ENCODE measurements around the gene S100A12.
"Not testable (repeated sequence)": the region's sequence is repeated elsewhere in the genome, so short reads cannot be mapped to it uniquely, and the experiment has no call there.

The S100A12 gene

GRCh38 chr1:153355445-153356071, 19.9 kb downstream of the S100A12 start:
- Histone ChIP-seq H3K4me3 (ENCODE audit: low read length) (no peak overlapping the region), H3K36me3 (ENCODE audit: insufficient read depth, low read depth, low read length) (no peaks in the 10 kb centered on the region), H3K9ac (ENCODE audit: low read depth, low read length) (no peak overlapping the region), H3K27ac (ENCODE audit: low read length) (no peak overlapping the region), H3K9me3 (ENCODE audit: insufficient read depth, low read depth, low read length) (no peaks in the 10 kb centered on the region), H3K4me1 (ENCODE audit: insufficient read depth, low read length) (no peaks in the 10 kb centered on the region), H3K27me3 (ENCODE audit: insufficient read depth, low read length) (0 out of 2 replicates have a peak, but pooled peaks cover 4% of the 10 kb centered on the region)

DNA sequence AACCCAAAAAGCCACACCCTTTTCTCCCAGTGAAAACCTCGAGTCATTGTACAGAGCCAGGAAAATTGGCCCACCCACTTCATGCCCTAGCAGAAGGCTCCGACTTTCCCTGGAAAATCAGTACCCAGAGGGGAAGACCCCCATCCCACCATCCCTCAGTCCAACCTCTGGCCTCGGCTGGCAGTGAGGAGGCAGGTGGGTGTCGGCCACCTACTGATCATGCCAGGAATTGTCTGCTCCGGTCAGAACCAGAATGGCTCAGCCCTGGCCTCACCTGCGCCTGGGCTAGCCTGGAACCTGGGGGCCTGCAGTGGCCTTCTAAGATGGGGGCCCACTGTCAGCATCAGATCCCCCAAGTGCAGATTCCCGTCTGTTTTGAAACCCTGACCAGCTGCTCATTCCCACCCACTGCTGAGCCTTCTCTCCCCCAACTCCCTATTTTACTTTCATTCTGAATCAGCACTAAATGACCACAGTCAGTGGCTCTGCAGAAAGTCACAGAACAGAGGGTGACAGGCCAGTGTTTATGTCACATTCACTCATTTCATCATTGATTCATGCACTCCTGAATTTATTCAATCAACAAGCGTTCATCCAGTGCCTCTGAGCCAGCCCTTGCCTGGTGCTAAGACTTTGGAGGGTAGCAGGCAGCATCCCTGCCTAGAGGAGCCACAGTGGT, 20.8 kb downstream of the S100A12 start:
- no peak overlapping the region for H3K27ac ChIP-seq (ENCODE audit: low read length)
- no peaks in the 10 kb centered on the region for H3K4me1 ChIP-seq (ENCODE audit: insufficient read depth, low read length)
- no peak overlapping the region for H3K4me3 ChIP-seq (ENCODE audit: low read length)
- no peaks in the 10 kb centered on the region for H3K36me3 ChIP-seq (ENCODE audit: insufficient read depth, low read depth, low read length)
- no peaks in the 10 kb centered on the region for H3K9me3 ChIP-seq (ENCODE audit: insufficient read depth, low read depth, low read length)
- H3K9ac ChIP-seq (ENCODE audit: low read depth, low read length), result no peak overlapping the region
- 0 out of 2 replicates have a peak, but pooled peaks cover 4% of the 10 kb centered on the region for H3K27me3 ChIP-seq (ENCODE audit: insufficient read depth, low read length)

DNA sequence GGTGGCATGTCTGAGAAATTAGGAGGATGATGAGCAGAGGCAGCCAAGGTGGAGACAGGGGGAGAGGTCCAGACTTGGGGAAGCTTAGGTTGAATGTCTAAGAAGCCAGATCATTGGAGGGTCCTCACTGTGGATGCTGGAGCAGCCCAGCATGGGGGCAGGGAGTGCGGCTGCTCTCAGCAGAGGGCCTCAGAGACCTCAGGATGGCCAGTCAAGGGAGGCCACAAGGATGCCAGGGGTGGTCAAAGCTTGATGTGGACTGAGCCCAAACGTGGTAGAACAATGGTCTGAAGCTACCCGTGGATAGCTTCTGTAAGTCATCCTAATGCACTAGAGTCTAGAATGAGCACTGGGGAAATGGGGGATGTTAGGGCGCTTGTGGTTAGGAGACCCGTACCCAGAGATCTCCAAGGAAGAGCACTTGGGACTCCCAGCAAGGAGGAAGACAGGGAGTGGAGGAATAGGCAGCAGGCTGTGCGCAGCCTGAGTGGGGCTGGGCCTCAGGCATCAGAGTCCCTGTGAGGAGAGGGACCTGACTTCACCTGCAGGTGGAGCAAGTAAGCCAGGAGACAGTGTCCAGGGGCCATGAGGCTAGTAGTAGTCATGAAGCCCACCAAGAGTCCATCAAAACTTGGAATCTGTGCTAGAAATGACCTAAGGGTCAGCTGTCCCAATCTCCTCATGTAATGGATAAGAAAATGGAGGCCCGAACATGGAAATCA, 22.0 kb downstream of the S100A12 start:
- no peak overlapping the region for H3K27ac ChIP-seq (ENCODE audit: low read length)
- 0 out of 2 replicates have a peak, but pooled peaks cover 4% of the 10 kb centered on the region for H3K27me3 ChIP-seq (ENCODE audit: insufficient read depth, low read length)
- H3K9me3 ChIP-seq (ENCODE audit: insufficient read depth, low read depth, low read length), result no peaks in the 10 kb centered on the region
- H3K4me3 ChIP-seq (ENCODE audit: low read length), result no peak overlapping the region
- H3K36me3 ChIP-seq (ENCODE audit: insufficient read depth, low read depth, low read length), result no peaks in the 10 kb centered on the region
- no peaks in the 10 kb centered on the region for H3K4me1 ChIP-seq (ENCODE audit: insufficient read depth, low read length)
- no peak overlapping the region for H3K9ac ChIP-seq (ENCODE audit: low read depth, low read length)

DNA sequence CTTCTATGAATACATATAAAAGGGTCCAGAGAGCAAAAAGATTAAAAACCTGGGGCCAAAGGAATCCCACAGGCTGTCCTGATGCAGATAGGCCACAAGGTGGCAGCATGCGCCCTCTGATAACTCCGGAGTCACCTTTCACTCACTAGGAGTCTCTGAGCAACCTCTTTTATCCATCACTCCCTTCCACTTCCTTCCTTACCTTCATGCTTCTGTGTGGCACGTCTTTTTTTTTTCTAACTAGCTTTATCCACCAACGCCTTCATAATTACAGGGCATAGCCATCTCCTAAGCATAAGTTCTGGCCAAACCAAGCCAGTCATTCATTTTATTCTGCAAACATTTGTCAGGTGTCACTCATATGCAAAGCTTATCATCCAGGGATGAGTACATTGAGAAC, 22.9 kb downstream of the S100A12 start:
- Histone ChIP-seq H3K9me3 (ENCODE audit: insufficient read depth, low read depth, low read length) (no peaks in the 10 kb centered on the region), H3K4me1 (ENCODE audit: insufficient read depth, low read length) (no peaks in the 10 kb centered on the region), H3K27me3 (ENCODE audit: insufficient read depth, low read length) (0 out of 2 replicates have a peak, but pooled peaks cover 4% of the 10 kb centered on the region), H3K36me3 (ENCODE audit: insufficient read depth, low read depth, low read length) (no peaks in the 10 kb centered on the region), H3K9ac (ENCODE audit: low read depth, low read length) (no peak overlapping the region), H3K27ac (ENCODE audit: low read length) (no peak overlapping the region), H3K4me3 (ENCODE audit: low read length) (no peak overlapping the region)

GRCh38 chr1:153350321-153350957, 25.0 kb downstream of the S100A12 start:
- H3K9ac ChIP-seq (ENCODE audit: low read depth, low read length), result no peak overlapping the region
- no peaks in the 10 kb centered on the region for H3K36me3 ChIP-seq (ENCODE audit: insufficient read depth, low read depth, low read length)
- no peak overlapping the region for H3K4me3 ChIP-seq (ENCODE audit: low read length)
- H3K4me1 ChIP-seq (ENCODE audit: insufficient read depth, low read length), result no peaks in the 10 kb centered on the region
- H3K9me3 ChIP-seq (ENCODE audit: insufficient read depth, low read depth, low read length), result no peaks in the 10 kb centered on the region
- H3K27ac ChIP-seq (ENCODE audit: low read length), result no peak overlapping the region
- H3K27me3 ChIP-seq (ENCODE audit: insufficient read depth, low read length), result 0 out of 2 replicates have a peak, but pooled peaks cover 4% of the 10 kb centered on the region

GRCh38 chr1:153349363-153350320, 25.8 kb downstream of the S100A12 start:
- Histone ChIP-seq H3K36me3 (ENCODE audit: insufficient read depth, low read depth, low read length) (no peaks in the 10 kb centered on the region), H3K4me3 (ENCODE audit: low read length) (no peak overlapping the region), H3K27me3 (ENCODE audit: insufficient read depth, low read length) (0 out of 2 replicates have a peak, but pooled peaks cover 4% of the 10 kb centered on the region), H3K9ac (ENCODE audit: low read depth, low read length) (no peak overlapping the region), H3K27ac (ENCODE audit: low read length) (no peak overlapping the region), H3K4me1 (ENCODE audit: insufficient read depth, low read length) (no peaks in the 10 kb centered on the region), H3K9me3 (ENCODE audit: insufficient read depth, low read depth, low read length) (no peaks in the 10 kb centered on the region)

DNA sequence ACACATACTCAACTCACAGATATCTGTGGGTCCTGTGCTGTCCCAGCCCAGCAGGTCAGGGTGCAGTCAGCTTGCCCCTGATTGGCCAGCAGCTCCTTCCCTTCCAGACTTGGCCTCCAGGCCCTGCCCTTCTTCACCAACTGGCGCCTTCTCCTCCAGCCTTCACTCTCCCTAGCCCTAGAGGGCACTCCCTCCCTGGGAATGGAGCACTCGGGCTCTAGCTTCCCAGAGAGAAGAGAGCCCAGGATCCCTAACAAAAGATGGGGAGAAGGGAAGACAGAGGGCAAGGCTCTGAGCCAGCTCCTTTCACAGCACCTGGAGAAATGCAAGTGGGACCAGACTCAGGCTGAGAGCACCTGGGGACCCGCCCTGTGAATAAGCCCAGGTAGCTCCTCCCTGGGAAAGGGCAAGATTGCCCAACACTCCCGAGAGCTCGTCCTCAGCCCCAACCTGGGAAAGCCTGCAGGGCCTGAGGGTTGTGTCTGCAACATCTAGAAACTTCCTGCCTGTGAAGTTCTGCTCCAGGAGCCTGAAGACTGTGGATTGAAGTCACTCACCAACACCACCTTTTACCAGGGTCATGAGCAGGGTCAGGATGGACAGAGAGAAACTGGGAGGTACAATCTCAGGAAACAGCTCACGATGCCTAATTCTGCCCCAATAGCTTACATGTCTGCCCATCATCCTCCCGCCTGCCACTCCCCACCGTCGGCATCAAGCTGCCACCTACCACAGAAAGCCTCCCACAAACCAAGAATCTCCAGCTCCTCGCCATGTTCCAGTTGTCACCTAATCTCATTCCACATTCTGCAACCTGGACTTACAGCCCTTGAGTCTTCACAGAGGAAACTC, 26.7 kb downstream of the S100A12 start, which contains the start of gene PGLYRP4:
Gene PGLYRP4, minus strand, starts transcription at position 331 of the 852 bp plus-strand sequence. CDS start 909 bp downstream, outside the sequence.
- Histone ChIP-seq H3K27me3 (ENCODE audit: insufficient read depth, low read length) (0 out of 2 replicates have a peak, but pooled peaks cover 4% of the 10 kb centered on the region), H3K4me3 (ENCODE audit: low read length) (no peak within 1 kb of the TSS), H3K36me3 (ENCODE audit: insufficient read depth, low read depth, low read length) (no peaks in the 10 kb centered on the region), H3K9me3 (ENCODE audit: insufficient read depth, low read depth, low read length) (no peaks in the 10 kb centered on the region), H3K9ac (ENCODE audit: low read depth, low read length) (no peak within 1 kb of the TSS), H3K27ac (ENCODE audit: low read length) (no peak within 1 kb of the TSS), H3K4me1 (ENCODE audit: insufficient read depth, low read length) (no peaks in the 10 kb centered on the region)

- no peaks in the 10 kb centered on the region for H3K9me3 ChIP-seq (ENCODE audit: insufficient read depth, low read depth, low read length)
- H3K4me3 ChIP-seq (ENCODE audit: low read length), result no peak overlapping the region
- H3K27me3 ChIP-seq (ENCODE audit: insufficient read depth, low read length), result 0 out of 2 replicates have a peak, but pooled peaks cover 4% of the 10 kb centered on the region
- no peaks in the 10 kb centered on the region for H3K4me1 ChIP-seq (ENCODE audit: insufficient read depth, low read length)
- no peaks in the 10 kb centered on the region for H3K36me3 ChIP-seq (ENCODE audit: insufficient read depth, low read depth, low read length)
- no peak overlapping the region for H3K27ac ChIP-seq (ENCODE audit: low read length)
- H3K9ac ChIP-seq (ENCODE audit: low read depth, low read length), result no peak overlapping the region
Observed at GRCh38 chr1:153347856-153348255, 27.6 kb downstream of the S100A12 start.

DNA sequence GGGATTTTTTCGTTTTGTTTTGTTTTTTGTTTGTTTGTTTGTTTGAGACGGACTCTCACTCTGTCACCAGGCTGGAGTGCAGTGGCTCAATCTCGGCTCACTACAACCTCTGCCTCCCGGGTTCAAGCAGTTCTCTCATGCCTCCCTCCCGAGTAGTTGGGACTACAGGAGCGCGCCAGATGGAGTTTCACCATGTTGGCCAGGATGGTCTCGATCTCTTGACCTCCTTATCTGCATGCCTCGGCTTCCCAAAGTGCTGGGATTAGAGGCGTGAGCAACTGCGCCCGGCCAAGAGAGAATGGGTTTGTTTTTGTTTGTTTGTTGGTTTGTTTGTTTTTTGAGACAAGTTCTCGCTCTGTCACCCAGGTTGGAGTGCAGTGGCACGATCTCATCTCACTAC, 28.4 kb downstream of the S100A12 start:
- not testable (repeated sequence) for H3K9me3 ChIP-seq (ENCODE audit: insufficient read depth, low read depth, low read length); H3K4me1 ChIP-seq (ENCODE audit: insufficient read depth, low read length); H3K4me3 ChIP-seq (ENCODE audit: low read length); H3K9ac ChIP-seq (ENCODE audit: low read depth, low read length); H3K27me3 ChIP-seq (ENCODE audit: insufficient read depth, low read length); H3K36me3 ChIP-seq (ENCODE audit: insufficient read depth, low read depth, low read length); H3K27ac ChIP-seq (ENCODE audit: low read length)

DNA sequence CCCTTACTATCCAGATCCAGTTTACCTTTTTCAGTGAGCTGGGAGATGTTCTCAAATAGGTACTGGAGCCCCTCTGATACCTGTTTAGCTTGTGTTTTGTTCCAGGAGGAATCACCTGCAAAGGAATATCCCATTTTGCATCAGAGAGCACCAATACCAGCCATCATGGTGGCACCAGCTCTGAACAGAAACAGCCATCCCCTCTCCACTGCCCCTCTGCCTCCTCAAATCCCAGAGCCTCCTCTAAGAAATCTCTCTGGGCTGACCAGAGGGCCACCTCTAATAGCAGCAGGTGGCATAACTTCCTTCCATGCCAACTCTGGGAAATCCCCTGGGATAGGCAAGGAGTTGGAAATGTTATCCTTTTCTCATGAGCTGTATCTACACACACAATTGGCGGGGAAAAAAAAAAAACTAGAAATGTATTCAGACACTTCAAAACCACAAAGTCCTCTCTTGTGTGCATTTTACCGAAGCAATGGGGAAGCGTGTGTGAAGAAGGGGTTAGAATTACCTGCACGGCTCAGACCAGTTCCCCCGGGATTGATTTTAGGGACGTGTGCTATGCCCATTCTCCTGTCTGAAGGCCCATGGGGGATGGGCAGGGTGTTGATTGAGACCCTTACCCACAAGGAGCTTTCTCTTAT, 29.2 kb downstream of the S100A12 start:
- Histone ChIP-seq H3K27me3 (ENCODE audit: insufficient read depth, low read length) (0 out of 2 replicates have a peak, but pooled peaks cover 3% of the 10 kb centered on the region), H3K4me3 (ENCODE audit: low read length) (no peak overlapping the region), H3K4me1 (ENCODE audit: insufficient read depth, low read length) (no peaks in the 10 kb centered on the region), H3K9ac (ENCODE audit: low read depth, low read length) (no peak overlapping the region), H3K9me3 (ENCODE audit: insufficient read depth, low read depth, low read length) (no peaks in the 10 kb centered on the region), H3K27ac (ENCODE audit: low read length) (no peak overlapping the region), H3K36me3 (ENCODE audit: insufficient read depth, low read depth, low read length) (no peaks in the 10 kb centered on the region)
